AG04450 (cell line): Measurements from ENCODE around the gene WDR81. TPM values are rescaled to one million over a fixed set of nuclear protein-coding genes. Genes with fewer than 3 reads are reported as not detected.
"Not testable (repeated sequence)": the region's sequence is repeated elsewhere in the genome, so short reads cannot be mapped to it uniquely, and the experiment has no call there.

Experiments used
- CTCF ChIA-PET: fragments of 300-600, 350-600 bp; formaldehyde crosslinking; extraction: SDS; loops from one replicate; lab custom pipeline; 2022; ENCODE audit warnings: antibody characterized with exemption, inconsistent platforms; lab: Charles Lee
- POLR2A ChIA-PET: fragments of 350-600 bp; formaldehyde crosslinking; extraction: SDS; loops from one replicate; lab custom pipeline; 2021; ENCODE audit warnings: antibody characterized with exemption, inconsistent platforms; lab: Yijun Ruan, JAX
- DNase-seq: peaks from one replicate; pipeline ENCODE4 v3.0.0-alpha.2; 2011; ENCODE audit warnings: low read depth, low spot score
- H3K27ac ChIP-seq: one replicate; pipeline ENCODE4 v1.5.1; 2012; ENCODE audit warnings: low read depth, low read length, control low read depth
- H3K27me3 ChIP-seq: one replicate; pipeline ENCODE4 v1.6.0; 2012; ENCODE audit warnings: low read length; ENCODE audit not compliant: control insufficient read depth, insufficient read depth
- H3K4me3 ChIP-seq: 2 replicates; pipeline ENCODE4 v1.5.1; 2011; ENCODE audit warnings: mild to moderate bottlenecking, low read depth, low read length, control low read depth
- H3K9me3 ChIP-seq: 2 replicates; pipeline ENCODE4 v1.5.1; 2012; ENCODE audit warnings: low read length; ENCODE audit not compliant: control insufficient read depth, insufficient read depth
- CTCF ChIP-seq: IDR thresholded peaks from 2 replicates; pipeline ENCODE4 v1.5.1; 2011; ENCODE audit warnings: low read depth, low read length, control low read depth, inconsistent platforms
- polyA plus RNA-seq: library from polyadenylated mRNA; depleted of rRNA; stranded (reverse); fragments of >200 nt; gene quantifications from 2 replicates; pipeline ENCODE4 v1.2.3, GENCODE V29; 2011

WDR81 gene
- polyA plus RNA-seq, 1 experiment = 2.9 TPM

DNA sequence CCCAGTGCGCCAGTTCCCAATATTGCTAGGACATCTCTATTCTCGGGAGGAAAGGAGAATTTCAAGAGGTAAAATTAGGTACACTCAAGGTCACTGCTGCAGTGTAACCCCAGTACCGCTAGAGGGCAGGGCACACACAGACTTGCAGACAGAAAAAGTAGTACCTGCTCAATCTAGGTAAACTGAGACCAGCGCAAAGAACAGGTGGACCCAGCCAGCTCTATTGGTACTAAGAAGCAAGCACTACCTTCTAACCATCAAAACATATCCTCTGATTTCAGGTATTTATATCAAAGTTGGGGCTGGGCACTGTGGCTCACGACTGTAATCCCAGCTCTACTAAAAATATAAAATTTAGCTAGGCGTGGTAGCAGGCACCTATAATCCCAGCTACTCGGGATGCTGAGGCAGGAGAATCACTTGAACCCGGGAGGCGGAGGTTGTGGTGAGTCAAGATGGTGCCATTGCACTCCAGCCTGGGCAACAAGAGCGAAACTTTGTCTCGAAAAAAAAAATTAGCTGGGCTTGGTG, 3.6 kb upstream of the WDR81 start:
- Histone ChIP-seq H3K27me3 (no peaks in the 10 kb centered on the region), H3K27ac (no peak overlapping the region), H3K4me3 (no peak overlapping the region), H3K9me3 (peaks cover 6% of the 10 kb centered on the region; the same call in 1 of the 2 replicates)
- no peak for DNase-seq
- ChIA-PET POLR2A (no interaction called here), CTCF (interaction anchor here (0.6 to 7.1 kb wide), 18 partner anchors 9 to 281 kb away, joined by 3 to 89 read pairs (median 4); partner anchors contain the start of gene SERPINF1)
- peak; percentile 99 for TF ChIP-seq CTCF

DNA sequence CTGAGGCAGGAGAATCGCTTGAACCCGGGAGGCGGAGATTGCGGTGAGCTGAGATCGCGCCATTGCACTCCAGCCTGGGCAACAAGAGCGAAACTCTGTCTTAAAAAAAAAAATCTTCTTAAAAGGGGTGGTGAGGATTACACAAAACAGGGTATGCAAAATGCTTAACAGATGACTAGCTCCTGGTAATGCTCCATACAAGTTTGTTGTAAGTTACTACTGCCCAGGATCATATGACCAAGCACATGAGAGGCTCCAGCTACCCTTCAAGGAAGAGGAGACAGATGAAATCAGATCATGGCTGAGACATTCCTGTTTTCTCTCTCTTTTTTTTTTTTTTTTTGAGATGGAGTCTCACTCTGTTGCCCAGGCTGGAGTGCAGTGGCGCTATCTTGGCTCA, 2.5 kb upstream of the WDR81 start:
- CTCF ChIA-PET = interaction anchor here (0.7 to 7.1 kb wide), 11 partner anchors 50 to 242 kb away, joined by 3 to 89 read pairs (median 5); no protein-coding TSS in a partner anchor
- DNase-seq = peak; percentile 63
- H3K27ac ChIP-seq = not testable (repeated sequence)

DNA sequence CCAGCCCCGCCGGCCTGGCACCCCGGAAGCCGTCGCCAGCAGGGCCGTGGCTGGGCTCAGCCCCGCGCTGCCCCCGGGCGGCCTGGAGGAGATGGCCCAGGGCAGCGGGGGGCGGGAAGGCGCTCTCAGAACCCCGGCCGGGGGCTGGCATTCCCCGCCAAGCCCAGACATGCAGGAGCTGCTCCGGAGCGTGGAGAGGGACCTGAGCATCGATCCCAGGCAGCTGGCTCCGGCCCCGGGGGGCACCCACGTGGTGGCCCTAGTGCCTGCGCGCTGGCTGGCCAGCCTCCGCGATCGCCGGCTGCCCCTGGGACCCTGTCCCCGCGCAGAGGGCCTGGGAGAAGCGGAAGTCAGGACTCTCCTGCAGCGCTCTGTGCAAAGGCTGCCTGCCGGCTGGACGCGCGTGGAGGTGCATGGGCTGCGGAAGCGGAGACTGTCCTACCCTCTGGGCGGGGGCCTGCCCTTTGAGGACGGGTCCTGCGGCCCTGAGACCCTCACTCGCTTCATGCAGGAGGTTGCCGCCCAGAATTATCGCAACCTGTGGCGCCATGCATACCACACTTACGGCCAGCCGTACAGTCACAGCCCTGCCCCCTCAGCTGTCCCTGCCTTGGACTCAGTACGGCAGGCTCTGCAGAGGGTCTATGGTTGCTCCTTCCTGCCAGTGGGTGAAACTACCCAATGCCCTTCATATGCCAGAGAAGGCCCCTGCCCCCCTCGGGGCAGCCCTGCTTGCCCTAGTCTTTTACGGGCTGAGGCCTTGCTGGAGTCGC, 551 bp downstream of the WDR81 start:
- ChIA-PET CTCF (interaction anchor here (2.1 kb wide), 1 partner anchor 59 kb away, joined by 7 read pairs; no protein-coding TSS in a partner anchor), POLR2A (interaction anchor here (1.2 to 1.6 kb wide), 2 partner anchors 9 to 39 kb away, joined by 3 to 7 read pairs; no protein-coding TSS in a partner anchor)
- no peaks in the 10 kb centered on the region for H3K27me3 ChIP-seq
- no peak for TF ChIP-seq CTCF
- no peak for DNase-seq
- no peak overlapping the region for H3K27ac ChIP-seq
- H3K9me3 ChIP-seq = peaks cover 11% of the 10 kb centered on the region; the same call in 1 of the 2 replicates
- peak overlapping the region; percentile 60 for H3K4me3 ChIP-seq

More for the DNA sequence above, 2.5 kb upstream of the WDR81 start:
- H3K9me3 ChIP-seq = peaks cover 11% of the 10 kb centered on the region; the same call in 1 of the 2 replicates
- not testable (repeated sequence) for H3K4me3 ChIP-seq, H3K27me3 ChIP-seq
- POLR2A ChIA-PET = interaction anchor here (0.6 to 0.7 kb wide), 2 partner anchors 40 to 146 kb away, joined by 3 to 4 read pairs; no protein-coding TSS in a partner anchor

DNA sequence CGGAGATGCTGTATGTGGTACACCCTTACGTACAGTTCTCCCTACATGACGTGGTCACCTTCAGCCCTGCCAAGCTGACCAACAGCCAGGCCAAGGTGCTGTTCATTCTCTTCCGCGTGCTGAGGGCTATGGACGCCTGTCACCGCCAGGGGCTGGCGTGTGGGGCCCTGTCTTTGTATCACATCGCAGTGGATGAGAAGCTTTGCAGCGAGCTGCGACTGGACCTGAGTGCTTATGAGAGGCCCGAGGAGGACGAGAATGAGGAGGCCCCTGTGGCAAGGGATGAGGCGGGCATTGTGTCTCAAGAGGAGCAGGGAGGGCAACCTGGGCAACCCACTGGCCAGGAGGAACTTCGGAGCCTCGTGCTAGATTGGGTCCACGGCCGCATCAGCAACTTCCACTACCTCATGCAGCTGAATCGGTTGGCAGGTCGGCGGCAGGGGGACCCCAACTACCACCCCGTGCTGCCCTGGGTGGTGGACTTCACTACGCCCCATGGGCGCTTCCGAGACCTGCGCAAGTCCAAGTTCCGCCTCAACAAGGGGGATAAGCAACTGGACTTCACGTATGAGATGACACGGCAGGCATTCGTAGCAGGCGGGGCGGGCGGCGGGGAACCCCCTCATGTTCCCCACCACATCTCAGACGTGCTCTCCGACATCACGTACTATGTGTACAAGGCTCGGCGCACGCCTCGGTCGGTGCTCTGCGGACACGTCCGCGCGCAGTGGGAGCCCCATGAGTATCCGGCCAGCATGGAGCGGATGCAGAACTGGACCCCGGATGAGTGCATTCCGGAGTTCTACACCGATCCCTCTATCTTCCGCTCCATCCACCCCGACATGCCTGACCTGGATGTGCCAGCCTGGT, 1.4 kb downstream of the WDR81 start:
- peaks cover 11% of the 10 kb centered on the region; the same call in 1 of the 2 replicates for H3K9me3 ChIP-seq
- ChIA-PET CTCF (interaction anchor here (2.1 kb wide), 1 partner anchor 58 kb away, joined by 7 read pairs; no protein-coding TSS in a partner anchor), POLR2A (interaction anchor here (1.6 to 2.9 kb wide), 2 partner anchors 9 kb away, joined by 7 to 14 read pairs; no protein-coding TSS in a partner anchor)
- H3K4me3 ChIP-seq = no peak overlapping the region
- DNase-seq = no peak
- TF ChIP-seq CTCF = no peak
- H3K27me3 ChIP-seq = no peaks in the 10 kb centered on the region
- H3K27ac ChIP-seq = no peak overlapping the region
